NT2/D1 (cell line): Measurements from ENCODE around the gene SDCBP2.

Experiments
- YY1 ChIP-seq: IDR thresholded peaks from 2 replicates; pipeline ENCODE4 v1.6.1; 2011; ENCODE audit not compliant: insufficient read length, insufficient read depth
- ZNF274 ChIP-seq: IDR thresholded peaks from 2 replicates; pipeline ENCODE4 v1.6.1; 2011; ENCODE audit warnings: mild to moderate bottlenecking, low read depth, low read length

GRCh38 chr20:1320902-1321653, 7.9 kb downstream of the SDCBP2 start:
- TF ChIP-seq ZNF274 (no peak), YY1 (no peak)
